ENCODE measurements around the gene WRAP73.

Gene WRAP73

GRCh38 chr1:3581296-3582036 is 68.4 kb downstream of the WRAP73 start:
- H3K4me3 ChIP-seq (ENCODE audit: low read depth, low read length) = no peak overlapping the region
- in situ Hi-C loops (cut with HindIII; ENCODE audit: low sequenced_read_pairs) = loop anchor here (5.0 kb wide), 1 partner anchor 44 kb away; no protein-coding TSS in a partner anchor
- no peak for DNase-seq (ENCODE audit: low read depth)
- TF ChIP-seq CTCF (IDR thresholded peaks at IDR 0.05; ENCODE audit: low read depth, low read length, missing control alignments) = no peak
